C4-2B (cell line): Measurements from ENCODE around the gene CATSPERB.

Experiments
- H3K27ac ChIP-seq: fragments of 450-650 bp; 2 replicates; pipeline ENCODE4 v1.5.1; 2017
- ZFX ChIP-seq: fragments of 450-650 bp; IDR thresholded peaks from 2 replicates; pipeline ENCODE4 v1.6.1; 2017
- TF ChIP-seq, protein P1 (sequence below): fragments of 450-650 bp; conservative IDR thresholded peaks from 2 replicates; pipeline ENCODE4 v1.5.1; 2017; ENCODE audit warnings: mild to moderate bottlenecking

Gene CATSPERB

DNA sequence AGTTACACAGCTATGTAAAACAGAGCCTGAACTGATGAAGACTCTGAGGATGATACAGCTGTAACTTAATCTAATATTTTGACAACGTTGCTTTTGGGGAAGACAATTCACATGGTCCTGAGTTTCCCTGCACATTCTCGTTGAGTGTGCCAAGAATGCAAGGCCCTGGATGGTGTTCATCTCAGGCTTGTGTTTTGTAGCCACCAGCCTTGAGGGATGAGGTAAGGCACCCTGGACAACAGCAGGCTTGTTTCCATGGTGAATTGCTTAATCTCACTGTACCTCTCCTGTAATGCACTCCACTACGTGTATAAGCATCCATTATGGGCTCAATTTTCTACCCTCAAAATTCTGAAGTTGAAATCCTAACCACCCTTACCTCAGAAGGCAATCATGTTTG, 2.1 kb downstream of the CATSPERB start:
- no peak for TF ChIP-seq ZFX
- TF ChIP-seq, protein P1, sequence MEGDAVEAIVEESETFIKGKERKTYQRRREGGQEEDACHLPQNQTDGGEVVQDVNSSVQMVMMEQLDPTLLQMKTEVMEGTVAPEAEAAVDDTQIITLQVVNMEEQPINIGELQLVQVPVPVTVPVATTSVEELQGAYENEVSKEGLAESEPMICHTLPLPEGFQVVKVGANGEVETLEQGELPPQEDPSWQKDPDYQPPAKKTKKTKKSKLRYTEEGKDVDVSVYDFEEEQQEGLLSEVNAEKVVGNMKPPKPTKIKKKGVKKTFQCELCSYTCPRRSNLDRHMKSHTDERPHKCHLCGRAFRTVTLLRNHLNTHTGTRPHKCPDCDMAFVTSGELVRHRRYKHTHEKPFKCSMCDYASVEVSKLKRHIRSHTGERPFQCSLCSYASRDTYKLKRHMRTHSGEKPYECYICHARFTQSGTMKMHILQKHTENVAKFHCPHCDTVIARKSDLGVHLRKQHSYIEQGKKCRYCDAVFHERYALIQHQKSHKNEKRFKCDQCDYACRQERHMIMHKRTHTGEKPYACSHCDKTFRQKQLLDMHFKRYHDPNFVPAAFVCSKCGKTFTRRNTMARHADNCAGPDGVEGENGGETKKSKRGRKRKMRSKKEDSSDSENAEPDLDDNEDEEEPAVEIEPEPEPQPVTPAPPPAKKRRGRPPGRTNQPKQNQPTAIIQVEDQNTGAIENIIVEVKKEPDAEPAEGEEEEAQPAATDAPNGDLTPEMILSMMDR: no peak
- no peak overlapping the region for H3K27ac ChIP-seq

- H3K27ac ChIP-seq: no peak overlapping the region
- TF ChIP-seq, protein P1: no peak
- no peak for TF ChIP-seq ZFX
Measured at GRCh38 chr14:91728616-91729183, 3.2 kb downstream of the CATSPERB start.

GRCh38 chr14:91727121-91727520, 4.8 kb downstream of the CATSPERB start:
- TF ChIP-seq, protein P1: no peak
- no peak for TF ChIP-seq ZFX
- no peak overlapping the region for H3K27ac ChIP-seq

DNA sequence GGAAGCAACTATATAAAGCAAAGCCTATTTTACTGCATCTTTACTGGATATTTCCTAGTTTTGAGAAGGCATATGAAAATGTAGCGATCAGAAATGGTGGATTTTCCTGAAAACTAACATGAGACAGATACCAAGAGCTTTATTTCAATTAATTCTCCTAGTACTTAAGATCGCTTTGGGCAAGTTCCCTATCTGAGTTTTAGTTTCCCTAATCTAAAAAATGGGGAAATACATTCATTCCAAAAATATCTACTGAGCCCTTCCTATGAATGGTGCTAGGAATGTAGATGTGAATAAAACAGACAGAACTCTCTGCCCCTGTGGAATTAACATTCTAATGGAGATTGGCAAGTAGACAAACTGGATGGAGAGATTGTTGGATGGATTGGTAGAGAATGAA, 8.4 kb downstream of the CATSPERB start:
- no peak for TF ChIP-seq ZFX
- no peak overlapping the region for H3K27ac ChIP-seq

GRCh38 chr14:91722386-91722785, 9.5 kb downstream of the CATSPERB start:
- no peak overlapping the region for H3K27ac ChIP-seq
- TF ChIP-seq ZFX: no peak
- TF ChIP-seq, protein P1: no peak

DNA sequence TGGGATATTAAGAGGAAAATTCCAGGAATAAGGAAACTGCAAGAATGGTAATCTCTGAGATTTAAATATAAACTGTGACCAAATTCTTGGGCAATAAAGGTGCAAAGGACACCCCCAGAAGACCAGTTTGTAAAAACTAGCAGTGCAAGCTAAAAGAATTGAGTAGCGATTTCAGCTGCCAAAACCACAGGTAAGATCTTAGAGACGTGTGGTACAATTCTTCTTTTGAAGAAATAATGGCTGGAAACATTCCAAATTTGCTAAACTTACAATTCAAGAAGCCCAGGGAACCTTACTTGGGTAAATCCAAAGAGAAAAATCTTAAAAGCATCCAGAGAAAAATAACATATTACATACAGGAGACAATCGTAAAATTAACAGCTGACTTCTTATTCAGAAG, 12.0 kb downstream of the CATSPERB start:
- TF ChIP-seq, protein P1: no peak
- TF ChIP-seq ZFX: no peak
- no peak overlapping the region for H3K27ac ChIP-seq

DNA sequence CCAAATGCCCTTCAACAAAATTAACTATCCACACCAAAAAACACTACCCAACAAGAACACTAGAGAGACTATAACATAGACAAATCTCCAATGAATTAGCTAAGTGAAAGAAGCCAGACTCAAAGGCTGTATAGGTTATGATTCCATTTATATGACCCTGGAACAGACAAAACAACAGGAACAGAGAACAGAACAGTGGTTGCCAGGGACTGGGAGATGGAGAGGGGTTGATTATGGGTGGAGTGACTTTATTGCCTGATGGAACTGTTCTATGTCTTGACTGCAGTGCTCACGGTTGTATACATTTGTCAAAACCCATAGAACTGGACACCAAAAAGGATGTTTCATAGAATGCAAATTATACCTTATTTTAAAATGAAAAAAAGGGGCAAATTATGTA, 14.9 kb downstream of the CATSPERB start:
- no peak overlapping the region for H3K27ac ChIP-seq
- TF ChIP-seq ZFX: no peak
- TF ChIP-seq, protein P1: no peak

DNA sequence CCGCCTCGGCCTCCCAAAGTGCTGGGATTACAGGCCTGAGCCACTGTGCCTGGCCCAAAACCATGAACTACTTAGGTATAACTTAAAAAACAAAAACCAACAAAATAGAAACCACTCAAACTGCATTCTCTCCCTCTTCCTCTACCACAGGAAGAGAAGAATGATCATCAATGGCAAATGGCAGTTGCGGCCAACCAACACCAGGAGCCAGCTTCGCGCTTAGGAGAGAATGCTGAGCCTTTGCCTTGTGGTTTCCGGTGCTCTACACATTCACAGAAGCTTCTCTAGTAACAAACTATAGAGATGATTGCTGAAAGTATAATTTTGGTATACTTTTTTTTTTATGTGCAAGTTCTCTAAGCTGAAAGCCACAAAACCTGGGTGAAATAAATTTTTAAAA, 17.1 kb downstream of the CATSPERB start:
- TF ChIP-seq, protein P1: no peak
- no peak for TF ChIP-seq ZFX
- no peak overlapping the region for H3K27ac ChIP-seq
